ENCODE results near the gene RPS6KL1.

RPS6KL1 gene

GRCh38 chr14:74866708-74867389, 56.2 kb downstream of the RPS6KL1 start:
- no peaks in the 10 kb centered on the region for H3K79me2 ChIP-seq (ENCODE audit: low read length)
- no peaks in the 10 kb centered on the region for H3F3A ChIP-seq (ENCODE audit: insufficient read depth, low read length)
- H4K20me1 ChIP-seq (ENCODE audit: insufficient read depth, low read length), result no peaks in the 10 kb centered on the region
- no peak overlapping the region for H3K4me3 ChIP-seq (ENCODE audit: low read length)
- TF ChIP-seq EZH2 (optimal IDR thresholded peaks at IDR 0.05; ENCODE audit: low read depth, low read length), result no peak
- TF ChIP-seq EZH2phosphoT487 (IDR thresholded peaks at IDR 0.05; ENCODE audit: low read length), result no peak
- H3K36me3 ChIP-seq (replicated peaks; ENCODE audit: insufficient read depth, low read length), result no peaks in the 10 kb centered on the region
- H3K9ac ChIP-seq (ENCODE audit: low read length), result no peak overlapping the region
- no peaks in the 10 kb centered on the region for H3K9me3 ChIP-seq (replicated peaks; ENCODE audit: insufficient read depth, low read length)
- no peaks in the 10 kb centered on the region for H3K27me3 ChIP-seq (replicated peaks; ENCODE audit: insufficient read depth, low read length)
- no peak overlapping the region for H2AFZ ChIP-seq (ENCODE audit: low read length)
- H3K9me2 ChIP-seq (replicated peaks; ENCODE audit: insufficient read depth, low read length), result no peaks in the 10 kb centered on the region
- H3K27ac ChIP-seq (ENCODE audit: low read length), result no peak overlapping the region
- H3K4me1 ChIP-seq (ENCODE audit: low read length), result no peaks in the 10 kb centered on the region
- no peak overlapping the region for H3K4me2 ChIP-seq (ENCODE audit: low read depth, low read length)
- DNase-seq, result no peak

GRCh38 chr14:74865156-74865555, 57.9 kb downstream of the RPS6KL1 start:
- Histone ChIP-seq H3F3A (ENCODE audit: insufficient read depth, low read length) (no peaks in the 10 kb centered on the region), H3K9me3 (replicated peaks; ENCODE audit: insufficient read depth, low read length) (no peaks in the 10 kb centered on the region), H3K4me3 (ENCODE audit: low read length) (no peak overlapping the region), H3K36me3 (replicated peaks; ENCODE audit: insufficient read depth, low read length) (no peaks in the 10 kb centered on the region), H3K9ac (ENCODE audit: low read length) (no peak overlapping the region), H2AFZ (ENCODE audit: low read length) (no peak overlapping the region), H3K79me2 (ENCODE audit: low read length) (no peaks in the 10 kb centered on the region), H3K9me2 (replicated peaks; ENCODE audit: insufficient read depth, low read length) (no peaks in the 10 kb centered on the region), H3K4me1 (ENCODE audit: low read length) (no peaks in the 10 kb centered on the region), H3K4me2 (ENCODE audit: low read depth, low read length) (no peak overlapping the region), H4K20me1 (ENCODE audit: insufficient read depth, low read length) (no peaks in the 10 kb centered on the region), H3K27ac (ENCODE audit: low read length) (no peak overlapping the region), H3K27me3 (replicated peaks; ENCODE audit: insufficient read depth, low read length) (no peaks in the 10 kb centered on the region)
- no peak for DNase-seq
- TF ChIP-seq CTCF (IDR thresholded peaks at IDR 0.05; ENCODE audit: low read length) (no peak), EZH2phosphoT487 (IDR thresholded peaks at IDR 0.05; ENCODE audit: low read length) (no peak), EZH2 (optimal IDR thresholded peaks at IDR 0.05; ENCODE audit: low read depth, low read length) (no peak)

DNA sequence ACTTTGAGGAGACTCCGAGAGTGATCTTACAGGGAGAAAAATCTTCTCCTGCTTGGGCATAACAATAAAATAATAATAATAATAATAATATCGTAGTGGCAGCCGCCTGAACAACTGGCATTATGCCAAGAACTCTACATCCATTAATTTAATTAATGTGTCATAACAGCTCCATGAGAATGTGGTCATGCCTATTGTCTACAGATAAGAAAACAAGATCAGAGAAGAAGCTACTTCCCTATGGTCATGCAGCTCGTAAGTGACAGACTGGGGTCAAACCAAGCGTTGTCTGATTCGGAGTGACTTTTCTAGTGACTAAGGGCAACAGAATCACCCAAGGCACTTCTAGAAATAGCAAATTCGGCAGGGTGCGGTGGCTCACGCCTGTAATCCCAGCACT, 58.9 kb downstream of the RPS6KL1 start:
- Histone ChIP-seq H3K9me3 (replicated peaks; ENCODE audit: insufficient read depth, low read length) (no peaks in the 10 kb centered on the region), H3K9ac (ENCODE audit: low read length) (no peak overlapping the region)
- DNase-seq, result no peak

More for the DNA sequence above, 58.9 kb downstream of the RPS6KL1 start:
- no peak for TF ChIP-seq EZH2phosphoT487 (IDR thresholded peaks at IDR 0.05; ENCODE audit: low read length)
- no peak for TF ChIP-seq EZH2 (optimal IDR thresholded peaks at IDR 0.05; ENCODE audit: low read depth, low read length)
- TF ChIP-seq CTCF (IDR thresholded peaks at IDR 0.05; ENCODE audit: low read length), result no peak
- Histone ChIP-seq H3K4me3 (ENCODE audit: low read length) (no peak overlapping the region), H3K4me2 (ENCODE audit: low read depth, low read length) (no peak overlapping the region), H3K36me3 (replicated peaks; ENCODE audit: insufficient read depth, low read length) (no peaks in the 10 kb centered on the region), H3F3A (ENCODE audit: insufficient read depth, low read length) (no peaks in the 10 kb centered on the region), H3K27me3 (replicated peaks; ENCODE audit: insufficient read depth, low read length) (no peaks in the 10 kb centered on the region), H4K20me1 (ENCODE audit: insufficient read depth, low read length) (no peaks in the 10 kb centered on the region), H3K27ac (ENCODE audit: low read length) (no peak overlapping the region), H2AFZ (ENCODE audit: low read length) (no peak overlapping the region), H3K79me2 (ENCODE audit: low read length) (no peaks in the 10 kb centered on the region), H3K9me2 (replicated peaks; ENCODE audit: insufficient read depth, low read length) (no peaks in the 10 kb centered on the region), H3K4me1 (ENCODE audit: low read length) (no peaks in the 10 kb centered on the region)
